ENCODE data around the gene NPHP1. TPM values are rescaled to one million over a fixed set of nuclear protein-coding genes. Genes with fewer than 3 reads are reported as not detected.
"Not testable (repeated sequence)": the region's sequence is repeated elsewhere in the genome, so short reads cannot be mapped to it uniquely, and the experiment has no call there.

The NPHP1 gene
- total RNA-seq, 1 experiment from 2014 or later, result 2.5 TPM

GRCh38 chr2:110219496-110220189 lies 14.8 kb upstream of the NPHP1 start (continued):
- TF ChIP-seq ZBTB43 (CRISPR knock-in tag; IDR thresholded peaks at IDR 0.05), result no peak
- no peak for TF ChIP-seq FOXJ3 (CRISPR knock-in tag; IDR thresholded peaks at IDR 0.05; ENCODE audit: borderline replicate concordance)
- TF ChIP-seq ESRRA (CRISPR knock-in tag; IDR thresholded peaks at IDR 0.05; ENCODE audit: borderline replicate concordance), result no peak
- no peak for TF ChIP-seq ZNF423 (CRISPR knock-in tag; IDR thresholded peaks at IDR 0.05)
- no peak for TF ChIP-seq NFYB (CRISPR knock-in tag; conservative IDR thresholded peaks at IDR 0.05; ENCODE audit: low read depth)
- no peak for TF ChIP-seq CREB1 (CRISPR knock-in tag; IDR thresholded peaks at IDR 0.05)
- TF ChIP-seq ETV6 (CRISPR knock-in tag; IDR thresholded peaks at IDR 0.05), result no peak
- TF ChIP-seq E2F5 (CRISPR knock-in tag; IDR thresholded peaks at IDR 0.05), result no peak
- TF ChIP-seq HMGA2 (CRISPR knock-in tag; IDR thresholded peaks at IDR 0.05), result no peak

GRCh38 chr2:110218889-110219288 lies 14.1 kb upstream of the NPHP1 start:
- H3K27ac Mint-ChIP-seq; H3K4me3 Mint-ChIP-seq; ATAC-seq; DNase-seq (ENCODE audit: low spot score); CTCF ChIA-PET; POLR2A ChIA-PET: not testable (repeated sequence)
- peaks cover 67% of the 10 kb centered on the region for H3K9me3 Mint-ChIP-seq
- H3K36me3 Mint-ChIP-seq, result peaks cover 35% of the 10 kb centered on the region
- H3K4me1 Mint-ChIP-seq, result peaks cover 12% of the 10 kb centered on the region
- H3K27me3 Mint-ChIP-seq (ENCODE audit: low read depth), result peaks cover 46% of the 10 kb centered on the region

- Mint-ChIP-seq H3K27ac (no peak overlapping the region), H3K4me1 (peaks cover 7% of the 10 kb centered on the region), H3K27me3 (ENCODE audit: low read depth) (peaks cover 61% of the 10 kb centered on the region), H3K9me3 (peaks cover 75% of the 10 kb centered on the region), H3K4me3 (no peak overlapping the region), H3K36me3 (peaks cover 41% of the 10 kb centered on the region)
- ChIA-PET POLR2A (no interaction called here), CTCF (no interaction called here)
- TF ChIP-seq E2F5 (CRISPR knock-in tag; IDR thresholded peaks at IDR 0.05), result no peak
- TF ChIP-seq ZNF121 (CRISPR knock-in tag; IDR thresholded peaks at IDR 0.05), result no peak
- no peak for TF ChIP-seq GTF2I (CRISPR knock-in tag; conservative IDR thresholded peaks at IDR 0.05)
- no peak for TF ChIP-seq MXD4 (CRISPR knock-in tag; IDR thresholded peaks at IDR 0.05; ENCODE audit: borderline replicate concordance)
- DNase-seq (ENCODE audit: low spot score) (no peak), ATAC-seq (no peak)
These were observed 12.0 kb upstream of the NPHP1 start for GRCh38 chr2:110216803-110217202.

GRCh38 chr2:110216199-110216598 lies 11.4 kb upstream of the NPHP1 start:
- no peak for TF ChIP-seq ESRRA (CRISPR knock-in tag; IDR thresholded peaks at IDR 0.05; ENCODE audit: borderline replicate concordance)
- no peak for TF ChIP-seq ATF2 (CRISPR knock-in tag; IDR thresholded peaks at IDR 0.05; ENCODE audit: borderline replicate concordance, low read depth)
- no peak for TF ChIP-seq ETV6 (CRISPR knock-in tag; IDR thresholded peaks at IDR 0.05)
- TF ChIP-seq JUN (CRISPR knock-in tag; IDR thresholded peaks at IDR 0.05), result no peak
- no peak for TF ChIP-seq CREM (CRISPR knock-in tag; IDR thresholded peaks at IDR 0.05)
- no peak for TF ChIP-seq ZNF423 (CRISPR knock-in tag; IDR thresholded peaks at IDR 0.05)
- no peak for TF ChIP-seq CTCF (IDR thresholded peaks at IDR 0.05)
- TF ChIP-seq ARID4B (CRISPR knock-in tag; IDR thresholded peaks at IDR 0.05; ENCODE audit: borderline replicate concordance), result no peak
- TF ChIP-seq USF1 (CRISPR knock-in tag; IDR thresholded peaks at IDR 0.05), result no peak
- TF ChIP-seq ZNF671 (CRISPR knock-in tag; IDR thresholded peaks at IDR 0.05), result no peak
- DNase-seq (ENCODE audit: low spot score), result no peak
- no peak overlapping the region for H3K4me3 Mint-ChIP-seq
- ChIA-PET POLR2A (no interaction called here), CTCF (no interaction called here)
- H3K4me1 Mint-ChIP-seq, result peaks cover 6% of the 10 kb centered on the region
- H3K27ac Mint-ChIP-seq, result no peak overlapping the region
- H3K36me3 Mint-ChIP-seq, result peaks cover 41% of the 10 kb centered on the region
- ATAC-seq, result no peak
- peaks cover 64% of the 10 kb centered on the region for H3K27me3 Mint-ChIP-seq (ENCODE audit: low read depth)
- peaks cover 75% of the 10 kb centered on the region for H3K9me3 Mint-ChIP-seq
